Smooth muscle cell of the pulmonary artery (primary cell): Measurements from ENCODE around the gene OR51S1. TPM values are rescaled to one million over a fixed set of nuclear protein-coding genes. Genes with fewer than 3 reads are reported as not detected.

Experiments
- total RNA-seq: library from RNA; depleted of rRNA; stranded (reverse); fragments of >200 nt; gene quantifications from 2 replicates; pipeline ENCODE4 v1.2.3, GENCODE V29; 2014

The OR51S1 gene, protein sequence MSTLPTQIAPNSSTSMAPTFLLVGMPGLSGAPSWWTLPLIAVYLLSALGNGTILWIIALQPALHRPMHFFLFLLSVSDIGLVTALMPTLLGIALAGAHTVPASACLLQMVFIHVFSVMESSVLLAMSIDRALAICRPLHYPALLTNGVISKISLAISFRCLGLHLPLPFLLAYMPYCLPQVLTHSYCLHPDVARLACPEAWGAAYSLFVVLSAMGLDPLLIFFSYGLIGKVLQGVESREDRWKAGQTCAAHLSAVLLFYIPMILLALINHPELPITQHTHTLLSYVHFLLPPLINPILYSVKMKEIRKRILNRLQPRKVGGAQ
- not detected in 2 replicates for total RNA-seq

DNA sequence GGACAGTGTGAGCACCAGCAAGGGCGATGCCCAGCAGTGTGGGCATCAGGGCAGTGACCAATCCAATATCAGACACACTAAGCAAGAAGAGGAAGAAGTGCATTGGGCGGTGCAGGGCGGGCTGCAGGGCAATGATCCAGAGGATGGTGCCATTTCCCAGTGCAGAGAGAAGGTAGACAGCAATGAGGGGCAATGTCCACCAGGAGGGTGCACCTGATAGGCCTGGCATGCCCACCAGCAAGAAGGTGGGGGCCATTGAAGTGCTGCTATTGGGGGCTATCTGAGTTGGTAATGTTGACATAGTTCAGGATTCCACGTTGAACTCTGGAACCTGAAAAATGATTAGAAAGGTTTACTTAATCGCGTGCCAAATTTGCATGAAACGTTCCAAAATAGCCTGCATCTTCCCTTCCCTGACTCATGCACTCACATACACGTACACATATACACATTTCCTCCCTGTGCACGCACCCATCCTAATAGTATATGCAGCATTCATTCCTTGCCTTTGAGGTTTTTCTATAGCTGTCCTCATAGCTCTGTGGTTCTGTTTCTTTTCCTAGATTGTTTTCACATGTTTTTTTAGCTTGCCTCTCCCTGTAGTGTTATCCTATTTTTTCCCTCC is at the start of gene OR51S1:
Gene OR51S1, minus strand, starts transcription at position 301 of the 625 bp plus-strand sequence. Its CDS starts 0 bp downstream, at position 301.

DNA sequence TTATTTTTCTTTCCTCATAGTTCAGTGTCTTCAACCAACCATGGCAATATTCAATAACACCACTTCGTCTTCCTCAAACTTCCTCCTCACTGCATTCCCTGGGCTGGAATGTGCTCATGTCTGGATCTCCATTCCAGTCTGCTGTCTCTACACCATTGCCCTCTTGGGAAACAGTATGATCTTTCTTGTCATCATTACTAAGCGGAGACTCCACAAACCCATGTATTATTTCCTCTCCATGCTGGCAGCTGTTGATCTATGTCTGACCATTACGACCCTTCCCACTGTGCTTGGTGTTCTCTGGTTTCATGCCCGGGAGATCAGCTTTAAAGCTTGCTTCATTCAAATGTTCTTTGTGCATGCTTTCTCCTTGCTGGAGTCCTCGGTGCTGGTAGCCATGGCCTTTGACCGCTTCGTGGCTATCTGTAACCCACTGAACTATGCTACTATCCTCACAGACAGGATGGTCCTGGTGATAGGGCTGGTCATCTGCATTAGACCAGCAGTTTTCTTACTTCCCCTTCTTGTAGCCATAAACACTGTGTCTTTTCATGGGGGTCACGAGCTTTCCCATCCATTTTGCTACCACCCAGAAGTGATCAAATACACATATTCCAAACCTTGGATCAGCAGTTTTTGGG is 33.0 kb upstream of the OR51S1 start, which contains the start of gene OR51T1:
Gene OR51T1, plus strand, starts transcription at position 41 of the 641 bp plus-strand sequence. Its CDS starts 0 bp downstream, at position 41.

DNA sequence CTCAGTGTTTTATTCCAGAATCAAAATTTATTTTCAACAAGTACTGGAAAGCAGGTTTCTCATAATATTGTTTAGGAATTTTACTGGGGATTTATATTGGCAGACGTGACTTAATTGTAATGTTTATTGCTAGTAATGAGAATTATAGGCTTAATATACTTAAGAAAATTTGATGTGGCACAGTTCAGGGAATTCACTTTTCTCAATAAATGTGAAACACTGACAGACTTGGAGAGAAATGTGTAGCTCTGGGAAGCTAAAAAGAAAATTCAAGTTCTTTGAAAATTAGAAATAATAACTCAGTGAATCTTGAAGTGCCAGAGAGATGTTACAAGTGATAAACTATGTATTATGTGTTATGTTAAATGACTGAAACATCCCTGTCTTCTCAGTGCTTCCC is 28.0 kb downstream of the OR51S1 start, which contains the start of gene OR51F2:
Gene OR51F2, plus strand, starts transcription at position 301 of the 400 bp plus-strand sequence. CDS start 101 bp downstream, outside the sequence.

DNA sequence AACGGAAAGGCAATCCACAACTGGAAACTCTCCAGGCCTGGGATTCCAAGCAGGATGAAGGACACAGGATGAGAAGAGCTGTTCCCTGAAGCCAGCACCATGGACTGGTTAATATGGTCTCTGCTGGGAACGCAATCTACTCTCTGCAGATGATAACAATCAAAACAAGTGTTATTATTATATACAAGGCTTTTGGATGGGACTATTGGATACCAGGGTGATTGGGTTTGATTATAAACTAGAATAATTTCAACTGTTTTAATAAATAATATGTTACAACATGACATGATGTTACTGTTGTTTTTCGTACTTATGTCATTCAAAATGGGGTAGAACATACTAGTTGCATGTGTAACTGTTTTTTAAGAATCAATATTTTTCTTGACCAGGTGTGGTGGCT is 44.7 kb downstream of the OR51S1 start, which contains the start of gene OR52R1:
Gene OR52R1, minus strand, starts transcription at position 101 of the 400 bp plus-strand sequence. Its CDS starts 0 bp downstream, at position 101.

Other genes with a start within 250 kb of the OR51S1 start
- gene TRIM68, start 241.0 kb downstream of the OR51S1 start, total RNA-seq: 9.1 and 9.6 TPM in 2 replicates
- not detected in 2 replicates for gene OR51D1, start 211.7 kb downstream of the OR51S1 start, total RNA-seq
- 0.03 TPM in 1 of 2 replicates, not detected in the other for gene OR51E1, start 205.2 kb downstream of the OR51S1 start, total RNA-seq
- gene OR51E2, start 151.4 kb downstream of the OR51S1 start, total RNA-seq: 0.33 TPM in 1 of 2 replicates, not detected in the other
- not detected in 2 replicates for gene MMP26, start 144.4 kb downstream of the OR51S1 start, total RNA-seq
- not detected in 2 replicates for gene OR51F1, start 79.3 kb downstream of the OR51S1 start, total RNA-seq
- gene OR52R1, start 44.8 kb downstream of the OR51S1 start, total RNA-seq: not detected in 2 replicates
- gene OR51F2, start 27.9 kb downstream of the OR51S1 start, total RNA-seq: not detected in 2 replicates
- not detected in 2 replicates for gene OR51T1, start 32.7 kb upstream of the OR51S1 start, total RNA-seq
- not detected in 2 replicates for gene OR51A7, start 54.6 kb upstream of the OR51S1 start, total RNA-seq
- not detected in 2 replicates for gene OR51G2, start 70.1 kb upstream of the OR51S1 start, total RNA-seq
- gene OR51G1, start 75.1 kb upstream of the OR51S1 start, total RNA-seq: not detected in 2 replicates
- gene OR51A4, start 98.4 kb upstream of the OR51S1 start, total RNA-seq: not detected in 2 replicates
- not detected in 2 replicates for gene OR51A2, start 106.5 kb upstream of the OR51S1 start, total RNA-seq
- not detected in 2 replicates for gene OR51L1, start 145.6 kb upstream of the OR51S1 start, total RNA-seq
- gene OR52J3, start 197.3 kb upstream of the OR51S1 start, total RNA-seq: not detected in 2 replicates
- gene OR52E2, start 210.4 kb upstream of the OR51S1 start, total RNA-seq: not detected in 2 replicates
- gene OR52E1, start 220.4 kb upstream of the OR51S1 start, total RNA-seq: not detected in 2 replicates